Keratinocyte (primary cell): Measurements from ENCODE around the gene C12orf60.

Experiments
- CTCF ChIP-seq, 3 experiments: IDR thresholded peaks in 1 of 3; conservative IDR thresholded peaks in 1 of 3; optimal IDR thresholded peaks in 1 of 3; 2 replicates in 2 of 3; 3 replicates in 1 of 3; pipeline versions ENCODE3 to v1.5.1; 2011; ENCODE audit warnings: low read length in 3 of 3, mild to moderate bottlenecking in 3 of 3, moderate library complexity in 2 of 3, control low read depth in 1 of 3, inconsistent platforms in 1 of 3; ENCODE audit not compliant: insufficient read depth in 2 of 3; ENCODE audit errors: extremely low read depth in 1 of 3
- EZH2 ChIP-seq: IDR thresholded peaks from one replicate; pipeline ENCODE4 v1.6.1; 2012; ENCODE audit warnings: inconsistent platforms, mild to moderate bottlenecking, low read length, moderate library complexity

- TF ChIP-seq CTCF (optimal IDR thresholded peaks at IDR 0.05 in 1 of 3, IDR thresholded peaks at IDR 0.05 in 1 of 3, conservative IDR thresholded peaks at IDR 0.05 in 1 of 3; ENCODE audit: extremely low read depth in 1 of 3, insufficient read depth in 2 of 3, low read length in 3 of 3) (peak in 2 of 3 experiments; percentile 56 to 58), EZH2 (no peak)
Observed at GRCh38 chr12:14845350-14845750, 41.9 kb downstream of the C12orf60 start.
